K562 (cell line): Measurements from ENCODE around the gene CRYBA1. TPM values are rescaled to one million over a fixed set of nuclear protein-coding genes. Genes with fewer than 3 reads are reported as not detected.
A peak's percentile ranks its signal among the peaks of the same experiment; 100 is the strongest.

Source experiments
- ATAC-seq: fragments of 200-7000 bp; cut with Tn5 transposase; 3 replicates; pipeline ENCODE4 v1.9.1; 2020; ENCODE audit warnings: moderate library complexity
- BruUV-seq: library from RNA; stranded (reverse); fragments of 400-500 nt; replicated peaks from 2 replicates; lab custom pipeline; 2021; lab: Mats Ljungman, UMichigan
- CTCF ChIA-PET: fragments of 300-600 bp; formaldehyde crosslinking; extraction: SDS; loops from one replicate; lab custom pipeline; 2021; ENCODE audit warnings: low intra/inter-chr PET ratio; lab: Yijun Ruan, JAX
- POLR2A ChIA-PET: fragments of 300-600, 350-650 bp; sonication (Branson Sonifier 250); formaldehyde crosslinking; extraction: SDS; loops from one replicate; lab custom pipeline; 2021; ENCODE audit warnings: antibody characterized with exemption, inconsistent platforms; lab: Yijun Ruan, JAX
- DNase-seq, 4 experiments: peaks; one replicate each; pipeline versions ENCODE4 v3.0.0 to v3.0.0-alpha.2; 2011 to 2018; ENCODE audit warnings: low spot score in 3 of 4, mixed read lengths in 3 of 4; ENCODE audit errors: extremely low read depth in 1 of 4
- FAIRE-seq: peaks from 2 replicates; lab custom pipeline; 2011; peaks lifted over from hg19 to GRCh38; lab: Jason Lieb, UNC
- H2AFZ ChIP-seq: 2 replicates; pipeline ENCODE4 v1.6.0; 2011; ENCODE audit warnings: low read depth, low read length, control low read depth, inconsistent platforms
- H3K27ac ChIP-seq: fragments of 200-600 bp; 3 replicates; pipeline ENCODE4 v1.8.0; 2011; ENCODE audit warnings: low read depth, mild to moderate bottlenecking, control low read depth, inconsistent platforms, low read length, moderate library complexity, mixed read lengths; ENCODE audit errors: extremely low read depth
- H3K27me3 ChIP-seq, 2 experiments: fragments of 300-600 bp in 1 of 2; 2 replicates in 1 of 2; 3 replicates in 1 of 2; pipeline versions ENCODE4 v1.6.0 to v1.8.0; 2011; ENCODE audit warnings: inconsistent platforms in 2 of 2, low read length in 2 of 2, mild to moderate bottlenecking in 1 of 2, mixed read lengths in 1 of 2, moderate library complexity in 1 of 2; ENCODE audit not compliant: control insufficient read depth in 2 of 2, insufficient read depth in 2 of 2
- H3K36me3 ChIP-seq: fragments of 300-600 bp; 3 replicates; pipeline ENCODE4 v1.8.0; 2011; ENCODE audit warnings: mild to moderate bottlenecking, low read length, inconsistent platforms; ENCODE audit not compliant: control insufficient read depth, insufficient read depth
- H3K4me1 ChIP-seq, 2 experiments: fragments of 200-600 bp in 1 of 2; replicated peaks in 1 of 2; 2 replicates in 1 of 2; 3 replicates in 1 of 2; pipeline versions ENCODE4 v1.5.1 to v1.8.0; 2011; ENCODE audit warnings: inconsistent platforms in 2 of 2, low read length in 2 of 2, mild to moderate bottlenecking in 1 of 2, mixed read lengths in 1 of 2, moderate library complexity in 1 of 2; ENCODE audit not compliant: control insufficient read depth in 2 of 2, insufficient read depth in 2 of 2
- H3K4me2 ChIP-seq: 2 replicates; pipeline ENCODE4 v1.6.1; 2011; ENCODE audit warnings: low read length, control low read depth, inconsistent platforms, mixed read lengths; ENCODE audit not compliant: insufficient read depth
- H3K4me3 ChIP-seq: fragments of 200-600 bp; sonication (generic), shearing (Covaris generic); 2 replicates; pipeline ENCODE4 v1.5.1; 2016; ENCODE audit warnings: control low read depth, inconsistent platforms
- H3K79me2 ChIP-seq: fragments of 200-600 bp; 3 replicates; pipeline ENCODE4 v1.8.0; 2011; ENCODE audit warnings: low read length, inconsistent platforms; ENCODE audit not compliant: control insufficient read depth, insufficient read depth
- H3K9ac ChIP-seq, 2 experiments: 2 replicates each; pipeline versions ENCODE4 v1.6.0 to v1.6.1; 2011; ENCODE audit warnings: low read depth in 2 of 2, low read length in 2 of 2, control low read depth in 1 of 2, inconsistent platforms in 1 of 2, mild to moderate bottlenecking in 1 of 2, mixed read lengths in 1 of 2; ENCODE audit not compliant: insufficient read depth in 1 of 2
- H3K9me1 ChIP-seq: one replicate; pipeline ENCODE4 v1.6.0; 2011; ENCODE audit warnings: inconsistent platforms, mild to moderate bottlenecking, low read length, moderate library complexity; ENCODE audit not compliant: control insufficient read depth, insufficient read depth
- H3K9me3 ChIP-seq: replicated peaks from 2 replicates; pipeline ENCODE4 v1.5.1; 2011; ENCODE audit warnings: low read depth, low read length, inconsistent platforms; ENCODE audit not compliant: control insufficient read depth, insufficient read depth
- H4K20me1 ChIP-seq: replicated peaks from 2 replicates; pipeline ENCODE4 v1.6.1; 2011; ENCODE audit warnings: low read length, inconsistent platforms, mixed read lengths; ENCODE audit not compliant: control insufficient read depth, insufficient read depth
- EGR1 ChIP-seq: fragments of 450-650 bp; conservative IDR thresholded peaks from 2 replicates; pipeline ENCODE4 v1.6.1; 2017; ENCODE audit warnings: mild to moderate bottlenecking
- ERF ChIP-seq: fragments of 450-650 bp; formaldehyde crosslinking; IDR thresholded peaks from 2 replicates; pipeline ENCODE4 v1.4.0; 2020; ENCODE audit warnings: mild to moderate bottlenecking, mixed read lengths
- NFIX ChIP-seq: fragments of 250-450 bp; sonication (Bioruptor Pico); IDR thresholded peaks from 2 replicates; pipeline ENCODE4 v1.4.0; 2020; ENCODE audit warnings: low read depth, mild to moderate bottlenecking, moderate library complexity
- PCBP1 ChIP-seq: fragments of 200-400 bp; formaldehyde crosslinking; IDR thresholded peaks from 2 replicates; pipeline ENCODE4 v1.6.1; 2018; ENCODE audit warnings: mild to moderate bottlenecking, low read depth, low read length; ENCODE audit not compliant: poor library complexity, severe bottlenecking
- PREB ChIP-seq: sonication (generic); formaldehyde crosslinking; IDR thresholded peaks from 2 replicates; pipeline ENCODE4 v1.8.1; 2023; ENCODE audit warnings: mild to moderate bottlenecking, missing genetic modification reagents
- SIX5 ChIP-seq, 2 experiments: IDR thresholded peaks; 2 replicates each; pipeline ENCODE4 v1.6.1; 2011; ENCODE audit warnings: low read length in 2 of 2, borderline replicate concordance in 1 of 2, low read depth in 1 of 2, mild to moderate bottlenecking in 1 of 2, moderate library complexity in 1 of 2; ENCODE audit not compliant: insufficient read depth in 1 of 2
- ZNF212 ChIP-seq: fragments of 450-650 bp; formaldehyde crosslinking; IDR thresholded peaks from 2 replicates; pipeline ENCODE4 v1.4.0; 2020; ENCODE audit warnings: mild to moderate bottlenecking
- ZNF280B ChIP-seq: fragments of 250-450 bp; sonication (Bioruptor Pico); IDR thresholded peaks from 2 replicates; pipeline ENCODE4 v1.5.1; 2021; ENCODE audit warnings: mild to moderate bottlenecking
- ZNF668 ChIP-seq: fragments of 250-450 bp; sonication (Bioruptor Pico); IDR thresholded peaks from 2 replicates; pipeline ENCODE4 v1.8.0; 2022; ENCODE audit warnings: mild to moderate bottlenecking, inconsistent platforms
- WGBS: fragments of 100-300 bp; shearing (Covaris generic); methylation state at CpG from one replicate; pipeline ENCODE4 v1.1.6; 2016; ENCODE audit warnings: low coverage, mixed read lengths; ENCODE audit not compliant: insufficient coverage; ENCODE audit errors: missing lambda C conversion rate; 5-methylcytosine and 5-hydroxymethylcytosine counted together
- in situ Hi-C: fragments of 300-500 bp; cut with MboI; formaldehyde crosslinking; loops from 4 replicates; pipeline ENCODE4 v1.15.0; 2018; ENCODE audit warnings: inconsistent platforms, mixed read lengths
- intact Hi-C: fragments of 100-400 bp; cut with micrococcal nuclease; formaldehyde crosslinking; loops from 2 replicates; pipeline ENCODE4 v1.14.2; 2022
- polyA plus RNA-seq, 8 experiments: library from polyadenylated mRNA; depleted of rRNA in 4 of 8; stranded (reverse) in 5 of 8; unstranded in 3 of 8; fragments of >200 nt; fragmentation: Nextera tagmentation in 2 of 8; fragmentation: Illumina TruSeq in 1 of 8; extraction: Ambion mirVana in 2 of 8; extraction: Trizol in 1 of 8; gene quantifications; 2 replicates each; pipeline versions ENCODE4 v1.2.1 to v1.2.3, GENCODE V29; 2011 to 2014; ENCODE audit warnings: inconsistent platforms in 1 of 8, missing spikeins in 1 of 8
- total RNA-seq, 7 experiments: library from RNA; depleted of rRNA in 6 of 7; stranded (reverse); fragments of >200 nt in 6 of 7; fragmentation: Illumina TruSeq in 2 of 7; extraction: Trizol in 2 of 7; gene quantifications; 2 replicates each; pipeline versions ENCODE4 v1.2.1 to v1.2.3, GENCODE V29; 2011 to 2021; ENCODE audit warnings: low replicate concordance in 1 of 7

Gene CRYBA1
- total and polyA plus RNA-seq, 9 of the 15 experiments (the other 6 are each of a cell fraction or from before 2014, with no cell fraction given): not detected

GRCh38 chr17:29246628-29247027 is at the start of gene CRYBA1 (continued):
- no peak for TF ChIP-seq PCBP1
- TF ChIP-seq SIX5 (IDR thresholded peaks at IDR 0.05; ENCODE audit: borderline replicate concordance in 1 of 2, insufficient read depth in 1 of 2, low read depth in 1 of 2, low read length in 2 of 2): no peak

DNA sequence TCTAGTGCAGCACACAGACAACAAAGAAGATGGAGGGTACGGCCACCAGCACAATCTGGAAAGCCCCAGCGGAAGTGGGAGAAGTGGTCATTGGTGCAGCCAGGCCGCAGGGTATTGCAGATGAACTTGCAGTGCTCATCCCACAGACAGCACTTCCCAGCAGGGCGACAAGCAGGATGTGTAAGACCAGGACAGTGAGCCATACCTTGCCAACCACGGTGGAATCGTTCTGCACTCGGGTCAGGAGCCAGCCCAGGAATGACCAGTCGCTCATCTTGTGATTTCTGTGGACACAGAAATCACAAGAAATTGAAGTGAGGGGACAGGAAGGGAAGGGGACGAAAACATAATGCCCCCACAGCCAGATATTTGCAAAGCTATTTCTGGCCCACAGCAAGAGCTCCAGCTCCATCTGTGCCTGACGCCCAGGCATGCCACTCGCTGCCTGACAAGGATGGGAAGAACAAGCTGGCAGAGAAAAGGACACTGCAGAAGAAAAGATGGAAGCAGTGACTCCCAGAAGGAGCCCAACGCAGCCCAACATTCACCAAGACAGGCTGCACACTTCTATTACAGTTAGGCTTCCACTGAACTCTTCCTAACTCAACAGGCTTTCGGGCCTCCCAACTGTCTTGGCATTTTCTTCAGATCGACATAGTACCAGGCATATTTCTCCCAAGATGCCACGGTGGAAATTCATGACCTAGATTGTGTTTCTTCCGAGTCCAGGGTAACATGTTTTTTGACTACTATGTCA is 49.0 kb upstream of the CRYBA1 start:
- ATAC-seq (no peak), DNase-seq (no peak), FAIRE-seq (no peak)
- ChIA-PET CTCF (no interaction called here), POLR2A (interaction anchor here (0.6 to 1.1 kb wide), 2 partner anchors 16 to 54 kb away, joined by 3 read pairs; no protein-coding TSS in a partner anchor)
- Histone ChIP-seq H4K20me1 (no peaks in the 10 kb centered on the region), H3K79me2 (no peaks in the 10 kb centered on the region), H3K9me3 (no peaks in the 10 kb centered on the region), H3K4me2 (no peak overlapping the region), H2AFZ (peak overlapping the region; percentile 61; the same call in 1 of the 2 replicates), H3K27me3 (no peaks in the 10 kb centered on the region), H3K27ac (no peak overlapping the region), H3K9me1 (no peaks in the 10 kb centered on the region), H3K36me3 (no peaks in the 10 kb centered on the region), H3K4me3 (no peak overlapping the region), H3K4me1 (peaks cover 0 to 3% of the 10 kb centered on the region in 2 experiments; a peak in 3 of 5 replicates), H3K9ac (peak overlapping the region in 1 of 2 experiments; percentile 30; a peak in 1 of 4 replicates)
- TF ChIP-seq ZNF668 (CRISPR knock-in tag) (no peak), ZNF280B (CRISPR knock-in tag) (no peak), NFIX (CRISPR knock-in tag) (no peak), EGR1 (no peak), ZNF212 (CRISPR knock-in tag) (no peak), ERF (CRISPR knock-in tag) (no peak), PREB (no peak)
- BruUV-seq: no TSS peak
- in situ Hi-C loops (no loop called here), intact Hi-C loops (no loop called here)
- WGBS: 36% methylated on average over 16 of the region's 16 CpGs
